Ovary (tissue), 9 donors: Measurements from ENCODE around the gene ANAPC16. TPM values are rescaled to one million over a fixed set of nuclear protein-coding genes. Genes with fewer than 3 reads are reported as not detected.
"Not testable (repeated sequence)": the region's sequence is repeated elsewhere in the genome, so short reads cannot be mapped to it uniquely, and the experiment has no call there.

Experiments
- DNase-seq, 5 donors: peaks; one replicate each; pipeline ENCODE4 v3.0.0-alpha.2; 2019 to 2020
- H3K27ac ChIP-seq, 2 donors: fragments of 200-600 bp; one replicate each; pipeline versions ENCODE4 v1.5.1 to v1.8.0; 2019 to 2022
- H3K27me3 ChIP-seq: fragments of 200-600 bp; one replicate; pipeline ENCODE4 v1.8.0; 2022
- H3K36me3 ChIP-seq: fragments of 200-600 bp; sonication (generic); one replicate; pipeline ENCODE4 v1.5.1; 2019
- H3K4me1 ChIP-seq: one replicate; pipeline ENCODE4 v1.8.1; 2013; ENCODE audit warnings: mild to moderate bottlenecking, moderate library complexity; ENCODE audit not compliant: insufficient read depth
- H3K4me3 ChIP-seq: fragments of 200-600 bp; sonication (generic); one replicate; pipeline ENCODE4 v1.5.1; 2017
- H3K9me3 ChIP-seq, 2 donors: fragments of 200-600 bp in 1 of 2; sonication (generic) in 1 of 2; one replicate each; pipeline versions ENCODE4 v1.5.1 to v1.8.1; 2013 to 2019; ENCODE audit warnings: mild to moderate bottlenecking in 1 of 2, moderate library complexity in 1 of 2
- CTCF ChIP-seq, 3 donors: fragments of 450-650 bp in 2 of 3; fragments of 200-600 bp in 1 of 3; IDR thresholded peaks; one replicate each; pipeline versions ENCODE4 v1.5.1 to v1.8.0; 2016 to 2022; ENCODE audit warnings: antibody characterized with exemption in 3 of 3, mild to moderate bottlenecking in 1 of 3
- EP300 ChIP-seq: sonication (generic); formaldehyde crosslinking; IDR thresholded peaks from one replicate; pipeline ENCODE4 v1.6.1; 2017; ENCODE audit warnings: antibody characterized with exemption
- POLR2A ChIP-seq: fragments of 450-650 bp; IDR thresholded peaks from one replicate; pipeline ENCODE4 v1.6.1; 2017; ENCODE audit warnings: antibody characterized with exemption, mild to moderate bottlenecking, moderate library complexity
- WGBS, 3 donors: extraction: QIAGEN DNeasy Blood & Tissue Kit in 1 of 3; methylation state at CpG; one replicate each; pipeline versions ENCODE4 v1.1.5 to v1.1.7; 2013 to 2017; 5-methylcytosine and 5-hydroxymethylcytosine counted together
- intact Hi-C, 4 donors: fragments of 100-400 bp; cut with DNase I; formaldehyde crosslinking; loops; one replicate each; pipeline versions ENCODE4 v1.11.0 to v1.15.1; 2022 to 2023
- polyA plus RNA-seq, 2 donors: library from polyadenylated mRNA; stranded (reverse); fragments of 200-250 nt in 1 of 2; fragments of 350-450 nt in 1 of 2; fragmentation: Illumina TruSeq in 1 of 2; extraction: RNeasy Lipid Tissue Mini Kit (QIAGEN cat#74804) in 1 of 2; gene quantifications; one replicate each; pipeline ENCODE4 v1.2.3, GENCODE V29; 2013 to 2014
- total RNA-seq, 7 donors: library from RNA; depleted of rRNA in 2 of 7; stranded (reverse); fragments of >200 nt in 2 of 7; fragmentation: NEBNext Ultra II Directional in 3 of 7; extraction: Animal tissue kit (Norgen Biotek cat#: 25700) in 3 of 7; gene quantifications; one replicate each; pipeline versions ENCODE4 v1.1.0 to v1.2.4, GENCODE V29; 2016 to 2023
- donor health status: DM: no; HTN: no; CAD: no; lungs with moderate emphysema.
- donor health status: DM: no; HTN: no; CAD: no.
- donor health status: Bipolar disorder and iron deficiency.
- donor health status: DM: yes; HTN: yes; CAD: no.
- donor health status: DM: no; HTN: no; CAD: no.
- donor health status: DM: yes; HTN: yes; CAD: no.

ANAPC16 gene
- total and polyA plus RNA-seq, 9 donors, result 71.6 to 160 (median 120) TPM

GRCh38 chr10:72221278-72221677 lies 5.5 kb downstream of the ANAPC16 start:
- DNase-seq, result no peak
- no peak overlapping the region for H3K27ac ChIP-seq
- peaks cover 10% of the 10 kb centered on the region for H3K4me1 ChIP-seq
- H3K27me3 ChIP-seq, result no peaks in the 10 kb centered on the region
- H3K9me3 ChIP-seq, result no peaks in the 10 kb centered on the region
- 50 to 97% (median 94%) methylated on average over 1 of the region's 1 CpG for WGBS, 3 donors
- intact Hi-C loops, result loop anchor here in 1 of 4 donors (5.0 kb wide), 1 partner anchor 36 kb away; no protein-coding TSS in a partner anchor
- no peak overlapping the region for H3K4me3 ChIP-seq
- H3K36me3 ChIP-seq, result no peaks in the 10 kb centered on the region
- no peak for TF ChIP-seq POLR2A
- no peak for TF ChIP-seq CTCF (IDR thresholded peaks at IDR 0.05)
- no peak for TF ChIP-seq EP300

GRCh38 chr10:72223743-72224101 lies 7.9 kb downstream of the ANAPC16 start:
- intact Hi-C loops, result loop anchor here in 1 of 4 donors (5.0 kb wide), 1 partner anchor 34 kb away; no protein-coding TSS in a partner anchor
- H3K9me3 ChIP-seq, result no peaks in the 10 kb centered on the region
- peaks cover 10% of the 10 kb centered on the region for H3K4me1 ChIP-seq
- H3K4me3 ChIP-seq, result no peak overlapping the region
- peak overlapping the region; percentile 54 to 77 for H3K27ac ChIP-seq
- H3K27me3 ChIP-seq, result no peaks in the 10 kb centered on the region
- DNase-seq, result peak in 2 of 5 donors; percentile 8 to 28
- H3K36me3 ChIP-seq, result no peaks in the 10 kb centered on the region
- TF ChIP-seq CTCF (IDR thresholded peaks at IDR 0.05) (no peak), EP300 (no peak), POLR2A (no peak)
- 53 to 64% (median 56%) methylated on average over 1 of the region's 1 CpG for WGBS, 3 donors

- DNase-seq, result peak in 2 of 5 donors; percentile 8 to 20
Measured at GRCh38 chr10:72224191-72224590, 8.4 kb downstream of the ANAPC16 start.

GRCh38 chr10:72226418-72227027 lies 10.7 kb downstream of the ANAPC16 start:
- Histone ChIP-seq H3K36me3 (no peaks in the 10 kb centered on the region), H3K4me1 (peaks cover 16% of the 10 kb centered on the region), H3K27ac (peak overlapping the region; percentile 15 to 26), H3K9me3 (no peaks in the 10 kb centered on the region), H3K4me3 (no peak overlapping the region), H3K27me3 (no peaks in the 10 kb centered on the region)
- peak in 3 of 5 donors; percentile 7 to 21 (median 14) for DNase-seq
- TF ChIP-seq POLR2A, result no peak
- no peak for TF ChIP-seq EP300
- TF ChIP-seq CTCF (IDR thresholded peaks at IDR 0.05), result no peak
- intact Hi-C loops, result no loop called here
- WGBS, 3 donors, result 88 to 91% (median 89%) methylated on average over 6 of the region's 6 CpGs

More at GRCh38 chr10:72224191-72224590, 8.4 kb downstream of the ANAPC16 start:
- not testable (repeated sequence) for H3K4me1 ChIP-seq, H3K27me3 ChIP-seq, H3K9me3 ChIP-seq, H3K36me3 ChIP-seq, H3K4me3 ChIP-seq
- intact Hi-C loops, result loop anchor here in 1 of 4 donors (5.0 kb wide), 1 partner anchor 33 kb away; no protein-coding TSS in a partner anchor
- 88 to 97% (median 92%) methylated on average over 6 of the region's 6 CpGs for WGBS, 3 donors
- H3K27ac ChIP-seq, result peak overlapping the region; percentile 54 to 77

- intact Hi-C loops, result no loop called here
- no peaks in the 10 kb centered on the region for H3K9me3 ChIP-seq
- no peak for TF ChIP-seq POLR2A
- TF ChIP-seq EP300, result no peak
- no peak for TF ChIP-seq CTCF (IDR thresholded peaks at IDR 0.05)
- peak overlapping the region in 1 of 2 donors; percentile 86 for H3K27ac ChIP-seq
- no peaks in the 10 kb centered on the region for H3K36me3 ChIP-seq
- DNase-seq, result peak in 1 of 5 donors; percentile 9
- 84 to 94% (median 85%) methylated on average over 6 of the region's 6 CpGs for WGBS, 3 donors
- no peaks in the 10 kb centered on the region for H3K27me3 ChIP-seq
- H3K4me3 ChIP-seq, result no peak overlapping the region
- H3K4me1 ChIP-seq, result peaks cover 16% of the 10 kb centered on the region
Measured at GRCh38 chr10:72227826-72228225, 12.0 kb downstream of the ANAPC16 start.
